ENCODE data around the gene CCT7. TPM values are rescaled to one million over a fixed set of nuclear protein-coding genes. Genes with fewer than 3 reads are reported as not detected.

The CCT7 gene
- total and polyA plus RNA-seq, 10 of the 15 experiments (the other 5 are each of a cell fraction or from before 2014, with no cell fraction given) = 206 to 598 (median 486) TPM

DNA sequence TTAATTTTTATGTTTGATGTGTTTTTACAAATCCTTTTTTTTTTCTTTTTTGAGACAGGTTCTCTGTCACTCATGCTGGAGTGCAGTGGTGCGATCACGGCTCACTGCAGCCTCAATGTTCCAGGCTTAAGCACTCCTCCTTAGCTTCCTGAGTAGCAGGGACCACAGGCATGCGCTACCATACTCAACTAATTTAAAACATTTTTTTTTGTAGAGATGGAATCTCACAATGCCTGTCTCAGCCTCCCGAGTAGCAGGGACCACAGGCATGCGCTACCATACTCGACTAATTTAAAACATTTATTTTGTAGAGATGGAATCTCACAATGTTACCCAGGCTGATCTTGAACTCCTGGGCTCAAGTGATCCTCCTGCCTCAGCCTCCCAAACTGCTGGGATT lies 28.5 kb upstream of the CCT7 start:
- POLR2A ChIA-PET = no interaction called here

DNA sequence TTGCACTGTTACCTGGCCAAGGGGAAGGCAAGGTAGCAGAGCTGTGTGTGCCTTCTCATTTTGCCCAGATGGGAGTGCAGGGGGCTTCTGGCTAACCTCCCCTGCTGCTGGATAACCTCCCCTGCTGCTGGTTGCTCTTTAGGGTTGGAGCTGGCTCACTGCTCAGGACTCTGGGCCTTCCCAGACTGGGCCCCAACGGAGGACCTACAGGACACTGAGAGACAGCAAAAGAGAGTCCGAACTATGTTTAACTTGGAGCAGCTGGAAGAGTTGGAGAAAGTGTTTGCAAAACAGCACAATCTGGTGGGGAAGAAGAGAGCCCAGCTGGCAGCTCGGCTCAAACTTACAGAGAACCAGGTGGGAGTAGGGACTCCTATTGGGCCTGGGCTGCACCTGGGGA lies 25.9 kb upstream of the CCT7 start:
- WGBS (ENCODE audit: insufficient coverage, insufficient replicate concordance, low lambda C conversion rate, missing lambda C conversion rate) = 4% methylated on average over 3 of the region's 3 CpGs
- no peak overlapping the region for H3K9ac ChIP-seq (ENCODE audit: control insufficient read depth, insufficient read depth, low read length)
- FAIRE-seq = no peak
- in situ Hi-C loops (cut with MboI) (no loop called here), intact Hi-C loops (cut with micrococcal nuclease; ENCODE audit: unreplicated experiment) (no loop called here)
- H3K36me3 ChIP-seq (ENCODE audit: control insufficient read depth in 2 of 2, insufficient read depth in 2 of 2, low read length in 1 of 2) = no peaks in the 10 kb centered on the region
- H3K4me3 ChIP-seq = no peak overlapping the region
- BruUV-seq (replicated peaks) = no TSS peak
- no peaks in the 10 kb centered on the region for H3K9me3 ChIP-seq (replicated peaks; ENCODE audit: control insufficient read depth, insufficient read depth, low read length)
- 0 out of 4 replicates have a peak, but pooled peaks cover 0 to 3% of the 10 kb centered on the region in 2 experiments for H3K27me3 ChIP-seq (replicated peaks in 1 of 2; ENCODE audit: control insufficient read depth in 2 of 2, insufficient read depth in 2 of 2, low read length in 1 of 2)
- CTCF ChIA-PET = no interaction called here
- H3K27ac ChIP-seq (ENCODE audit: control insufficient read depth, insufficient read depth) = no peak overlapping the region
- peaks cover under 1% of the 10 kb centered on the region; the same call in 1 of the 2 replicates for H3K4me1 ChIP-seq (ENCODE audit: control insufficient read depth, insufficient read depth, low read length)
- no peak overlapping the region for H3K4me2 ChIP-seq (ENCODE audit: control insufficient read depth, insufficient read depth)
- H2AFZ ChIP-seq (ENCODE audit: control insufficient read depth, low read depth, low read length) = no peak overlapping the region
- RAD21 ChIA-PET (ENCODE audit: unreplicated experiment) = interaction anchor here (0.6 kb wide), 1 partner anchor 206 kb away, joined by 3 read pairs; no protein-coding TSS in a partner anchor
- ATAC-seq = no peak
- no peaks in the 10 kb centered on the region for H3K79me2 ChIP-seq (ENCODE audit: control insufficient read depth, insufficient read depth, low read length)
- POLR2A ChIA-PET = no interaction called here
- SMC1A ChIA-PET (ENCODE audit: uncharacterized antibody, unreplicated experiment) = interaction anchor here (1.1 kb wide), 1 partner anchor 12 kb away, joined by 3 read pairs; no protein-coding TSS in a partner anchor
- no peaks in the 10 kb centered on the region for H4K20me1 ChIP-seq (ENCODE audit: control insufficient read depth, insufficient read depth)
- no peak for DNase-seq (ENCODE audit: low read depth, low spot score)
- TF ChIP-seq, protein P1, sequence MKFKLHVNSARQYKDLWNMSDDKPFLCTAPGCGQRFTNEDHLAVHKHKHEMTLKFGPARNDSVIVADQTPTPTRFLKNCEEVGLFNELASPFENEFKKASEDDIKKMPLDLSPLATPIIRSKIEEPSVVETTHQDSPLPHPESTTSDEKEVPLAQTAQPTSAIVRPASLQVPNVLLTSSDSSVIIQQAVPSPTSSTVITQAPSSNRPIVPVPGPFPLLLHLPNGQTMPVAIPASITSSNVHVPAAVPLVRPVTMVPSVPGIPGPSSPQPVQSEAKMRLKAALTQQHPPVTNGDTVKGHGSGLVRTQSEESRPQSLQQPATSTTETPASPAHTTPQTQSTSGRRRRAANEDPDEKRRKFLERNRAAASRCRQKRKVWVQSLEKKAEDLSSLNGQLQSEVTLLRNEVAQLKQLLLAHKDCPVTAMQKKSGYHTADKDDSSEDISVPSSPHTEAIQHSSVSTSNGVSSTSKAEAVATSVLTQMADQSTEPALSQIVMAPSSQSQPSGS (IDR thresholded peaks at IDR 0.05; ENCODE audit: low read length) = no peak
- TF ChIP-seq, protein P2, sequence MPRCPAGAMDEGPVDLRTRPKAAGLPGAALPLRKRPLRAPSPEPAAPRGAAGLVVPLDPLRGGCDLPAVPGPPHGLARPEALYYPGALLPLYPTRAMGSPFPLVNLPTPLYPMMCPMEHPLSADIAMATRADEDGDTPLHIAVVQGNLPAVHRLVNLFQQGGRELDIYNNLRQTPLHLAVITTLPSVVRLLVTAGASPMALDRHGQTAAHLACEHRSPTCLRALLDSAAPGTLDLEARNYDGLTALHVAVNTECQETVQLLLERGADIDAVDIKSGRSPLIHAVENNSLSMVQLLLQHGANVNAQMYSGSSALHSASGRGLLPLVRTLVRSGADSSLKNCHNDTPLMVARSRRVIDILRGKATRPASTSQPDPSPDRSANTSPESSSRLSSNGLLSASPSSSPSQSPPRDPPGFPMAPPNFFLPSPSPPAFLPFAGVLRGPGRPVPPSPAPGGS (IDR thresholded peaks at IDR 0.05; ENCODE audit: borderline replicate concordance, insufficient read depth, low read depth, low read length, poor library complexity, severe bottlenecking) = no peak
- TF ChIP-seq MXI1 (IDR thresholded peaks at IDR 0.05; ENCODE audit: low read depth, low read length) (no peak), NRF1 (conservative IDR thresholded peaks at IDR 0.05; ENCODE audit: low read depth, low read length) (no peak), TCF12 (IDR thresholded peaks at IDR 0.05; ENCODE audit: low read depth, low read length) (no peak), SIN3A (IDR thresholded peaks at IDR 0.05; ENCODE audit: low read depth, low read length) (no peak), SMC3 (IDR thresholded peaks at IDR 0.05; ENCODE audit: borderline replicate concordance, low read length) (no peak), SMAD1 (IDR thresholded peaks at IDR 0.05; ENCODE audit: low read depth, partially characterized antibody) (no peak), CHD1 (IDR thresholded peaks at IDR 0.05; ENCODE audit: low read depth, low read length) (no peak), ZBED1 (IDR thresholded peaks at IDR 0.05; ENCODE audit: borderline replicate concordance) (no peak)
- TF ChIP-seq, protein P3, sequence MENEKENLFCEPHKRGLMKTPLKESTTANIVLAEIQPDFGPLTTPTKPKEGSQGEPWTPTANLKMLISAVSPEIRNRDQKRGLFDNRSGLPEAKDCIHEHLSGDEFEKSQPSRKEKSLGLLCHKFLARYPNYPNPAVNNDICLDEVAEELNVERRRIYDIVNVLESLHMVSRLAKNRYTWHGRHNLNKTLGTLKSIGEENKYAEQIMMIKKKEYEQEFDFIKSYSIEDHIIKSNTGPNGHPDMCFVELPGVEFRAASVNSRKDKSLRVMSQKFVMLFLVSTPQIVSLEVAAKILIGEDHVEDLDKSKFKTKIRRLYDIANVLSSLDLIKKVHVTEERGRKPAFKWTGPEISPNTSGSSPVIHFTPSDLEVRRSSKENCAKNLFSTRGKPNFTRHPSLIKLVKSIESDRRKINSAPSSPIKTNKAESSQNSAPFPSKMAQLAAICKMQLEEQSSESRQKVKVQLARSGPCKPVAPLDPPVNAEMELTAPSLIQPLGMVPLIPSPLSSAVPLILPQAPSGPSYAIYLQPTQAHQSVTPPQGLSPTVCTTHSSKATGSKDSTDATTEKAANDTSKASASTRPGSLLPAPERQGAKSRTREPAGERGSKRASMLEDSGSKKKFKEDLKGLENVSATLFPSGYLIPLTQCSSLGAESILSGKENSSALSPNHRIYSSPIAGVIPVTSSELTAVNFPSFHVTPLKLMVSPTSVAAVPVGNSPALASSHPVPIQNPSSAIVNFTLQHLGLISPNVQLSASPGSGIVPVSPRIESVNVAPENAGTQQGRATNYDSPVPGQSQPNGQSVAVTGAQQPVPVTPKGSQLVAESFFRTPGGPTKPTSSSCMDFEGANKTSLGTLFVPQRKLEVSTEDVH (IDR thresholded peaks at IDR 0.05; ENCODE audit: low read depth, partially characterized antibody) = no peak

More for the DNA sequence above, 28.5 kb upstream of the CCT7 start:
- Histone ChIP-seq H3K4me3 (no peak overlapping the region), H3K4me2 (ENCODE audit: control insufficient read depth, insufficient read depth) (no peak overlapping the region), H3K9me3 (replicated peaks; ENCODE audit: control insufficient read depth, insufficient read depth, low read length) (no peaks in the 10 kb centered on the region), H3K36me3 (ENCODE audit: control insufficient read depth in 2 of 2, insufficient read depth in 2 of 2, low read length in 1 of 2) (no peaks in the 10 kb centered on the region; a peak in 1 of 4 replicates), H2AFZ (ENCODE audit: control insufficient read depth, low read depth, low read length) (no peak overlapping the region), H3K79me2 (ENCODE audit: control insufficient read depth, insufficient read depth, low read length) (no peaks in the 10 kb centered on the region), H3K4me1 (ENCODE audit: control insufficient read depth, insufficient read depth, low read length) (no peaks in the 10 kb centered on the region), H3K9ac (ENCODE audit: control insufficient read depth, insufficient read depth, low read length) (no peak overlapping the region), H4K20me1 (ENCODE audit: control insufficient read depth, insufficient read depth) (no peaks in the 10 kb centered on the region), H3K27ac (ENCODE audit: control insufficient read depth, insufficient read depth) (no peak overlapping the region), H3K27me3 (replicated peaks in 1 of 2; ENCODE audit: control insufficient read depth in 2 of 2, insufficient read depth in 2 of 2, low read length in 1 of 2) (peaks cover 0 to 3% of the 10 kb centered on the region in 2 experiments; a peak in 2 of 4 replicates)
- 76% methylated on average over 6 of the region's 6 CpGs for WGBS (ENCODE audit: insufficient coverage, insufficient replicate concordance, low lambda C conversion rate, missing lambda C conversion rate)
- in situ Hi-C loops (cut with MboI) = no loop called here
- RAD21 ChIA-PET (ENCODE audit: unreplicated experiment) = no interaction called here
- intact Hi-C loops (cut with micrococcal nuclease; ENCODE audit: unreplicated experiment) = no loop called here
- ATAC-seq (no peak), DNase-seq (ENCODE audit: low read depth, low spot score) (no peak), FAIRE-seq (no peak)
- TF ChIP-seq BACH1 (IDR thresholded peaks at IDR 0.05; ENCODE audit: borderline replicate concordance) = no peak
- SMC1A ChIA-PET (ENCODE audit: uncharacterized antibody, unreplicated experiment) = no interaction called here
- CTCF ChIA-PET = interaction anchor here (0.6 kb wide), 1 partner anchor 23 kb away, joined by 3 read pairs; no protein-coding TSS in a partner anchor
- BruUV-seq (replicated peaks) = no TSS peak
